MM.1S (cell line): Measurements from ENCODE around the gene POLR2J2.
"Not testable (repeated sequence)": the region's sequence is repeated elsewhere in the genome, so short reads cannot be mapped to it uniquely, and the experiment has no call there.

Experiments used
- DNase-seq: peaks from one replicate; pipeline ENCODE4 v3.0.0-alpha.2; 2015
- H2AFZ ChIP-seq: fragments of 300-600 bp; sonication (generic); 2 replicates; pipeline ENCODE4 v1.6.0; 2016; ENCODE audit warnings: antibody characterized with exemption, low read length
- H3F3A ChIP-seq: fragments of 300-600 bp; sonication (generic); 2 replicates; pipeline ENCODE4 v1.6.1; 2016; ENCODE audit warnings: mild to moderate bottlenecking, antibody characterized with exemption, low read length, moderate library complexity, mixed read lengths; ENCODE audit not compliant: insufficient read depth
- H3K27ac ChIP-seq: fragments of 300-600 bp; sonication (generic); 2 replicates; pipeline ENCODE4 v1.5.1; 2016; ENCODE audit warnings: mild to moderate bottlenecking, low read length
- H3K27me3 ChIP-seq: fragments of 300-600 bp; sonication (generic); replicated peaks from 2 replicates; pipeline ENCODE4 v1.6.0; 2016; ENCODE audit warnings: low read length; ENCODE audit not compliant: insufficient read depth
- H3K36me3 ChIP-seq: fragments of 300-600 bp; sonication (generic); replicated peaks from 2 replicates; pipeline ENCODE4 v1.6.1; 2016; ENCODE audit warnings: mild to moderate bottlenecking, low read length, mixed read lengths; ENCODE audit not compliant: insufficient read depth
- H3K4me1 ChIP-seq: fragments of 300-600 bp; sonication (generic); 2 replicates; pipeline ENCODE4 v1.6.1; 2016; ENCODE audit warnings: low read length, mixed read lengths
- H3K4me2 ChIP-seq: fragments of 300-600 bp; sonication (generic); 2 replicates; pipeline ENCODE4 v1.6.0; 2016; ENCODE audit warnings: low read depth, low read length
- H3K4me3 ChIP-seq: fragments of 300-600 bp; sonication (generic); 2 replicates; pipeline ENCODE4 v1.5.1; 2016; ENCODE audit warnings: low read length, mixed read lengths
- H3K79me2 ChIP-seq: fragments of 300-600 bp; sonication (generic); 2 replicates; pipeline ENCODE4 v1.6.1; 2016; ENCODE audit warnings: mixed run types, low read length, mixed read lengths
- H3K9ac ChIP-seq: fragments of 300-600 bp; sonication (generic); 2 replicates; pipeline ENCODE4 v1.6.1; 2016; ENCODE audit warnings: low read length, mixed read lengths
- H3K9me2 ChIP-seq: fragments of 300-600 bp; sonication (generic); replicated peaks from 2 replicates; pipeline ENCODE4 v1.6.1; 2016; ENCODE audit warnings: mild to moderate bottlenecking, low read length, mixed read lengths; ENCODE audit not compliant: insufficient read depth
- H3K9me3 ChIP-seq: fragments of 300-600 bp; sonication (generic); replicated peaks from 2 replicates; pipeline ENCODE4 v1.6.1; 2016; ENCODE audit warnings: mild to moderate bottlenecking, low read length, mixed read lengths; ENCODE audit not compliant: insufficient read depth
- H4K20me1 ChIP-seq: fragments of 300-600 bp; sonication (generic); 2 replicates; pipeline ENCODE4 v1.6.1; 2016; ENCODE audit warnings: mild to moderate bottlenecking, low read length, moderate library complexity, mixed read lengths; ENCODE audit not compliant: insufficient read depth

Gene POLR2J2

GRCh38 chr7:102649924-102650323 lies 21.5 kb downstream of the POLR2J2 start, which contains the start of gene SPDYE2B:
Gene SPDYE2B (plus strand): TSS chr7:102650319. CDS start chr7:102652349, 2,030 bp downstream.
- H3K27me3 ChIP-seq, H3K36me3 ChIP-seq, H3K9me3 ChIP-seq: not testable (repeated sequence)

GRCh38 chr7:102647813-102648212 lies 23.6 kb downstream of the POLR2J2 start:
- H3F3A ChIP-seq, H3K9me2 ChIP-seq, H3K4me2 ChIP-seq, H2AFZ ChIP-seq, DNase-seq, H3K27me3 ChIP-seq, H3K9ac ChIP-seq, H3K79me2 ChIP-seq, H3K4me3 ChIP-seq, H3K4me1 ChIP-seq, H3K36me3 ChIP-seq, H3K27ac ChIP-seq, H3K9me3 ChIP-seq, H4K20me1 ChIP-seq: not testable (repeated sequence)

More at GRCh38 chr7:102649924-102650323, 21.5 kb downstream of the POLR2J2 start, which contains the start of gene SPDYE2B:
- H3K9ac ChIP-seq, H3K4me3 ChIP-seq, DNase-seq, H3K4me2 ChIP-seq, H3K9me2 ChIP-seq, H3K79me2 ChIP-seq, H4K20me1 ChIP-seq, H3K4me1 ChIP-seq, H3F3A ChIP-seq, H2AFZ ChIP-seq, H3K27ac ChIP-seq: not testable (repeated sequence)

GRCh38 chr7:102643404-102643803 lies 28.1 kb downstream of the POLR2J2 start:
- not testable (repeated sequence) for H2AFZ ChIP-seq, H3K27me3 ChIP-seq, H3K36me3 ChIP-seq, H3K79me2 ChIP-seq, H3K9me2 ChIP-seq, H3F3A ChIP-seq, H3K9ac ChIP-seq, H3K4me3 ChIP-seq, H3K4me2 ChIP-seq, H3K27ac ChIP-seq, H3K9me3 ChIP-seq, H3K4me1 ChIP-seq, H4K20me1 ChIP-seq, DNase-seq

- not testable (repeated sequence) for H3K36me3 ChIP-seq
These were observed 28.8 kb downstream of the POLR2J2 start, which contains the start of gene UPK3BL1 for GRCh38 chr7:102642691-102643090. Gene UPK3BL1 (minus strand): TSS chr7:102642791. CDS start chr7:102642741, 50 bp downstream.

GRCh38 chr7:102638848-102639247 lies 32.6 kb downstream of the POLR2J2 start:
- not testable (repeated sequence) for H3K9ac ChIP-seq, H3K9me3 ChIP-seq, H2AFZ ChIP-seq, H3K4me1 ChIP-seq, H3K4me3 ChIP-seq, H3K36me3 ChIP-seq, H3K4me2 ChIP-seq, H3K9me2 ChIP-seq, H4K20me1 ChIP-seq, H3F3A ChIP-seq, H3K27me3 ChIP-seq, DNase-seq, H3K27ac ChIP-seq, H3K79me2 ChIP-seq

More at GRCh38 chr7:102642691-102643090, 28.8 kb downstream of the POLR2J2 start, which contains the start of gene UPK3BL1:
- H4K20me1 ChIP-seq, DNase-seq, H3K27ac ChIP-seq, H3K4me1 ChIP-seq, H3K9me3 ChIP-seq, H3F3A ChIP-seq, H3K9ac ChIP-seq, H3K4me3 ChIP-seq, H2AFZ ChIP-seq, H3K4me2 ChIP-seq, H3K79me2 ChIP-seq, H3K9me2 ChIP-seq, H3K27me3 ChIP-seq: not testable (repeated sequence)

GRCh38 chr7:102636956-102637355 lies 34.5 kb downstream of the POLR2J2 start:
- H3K27ac ChIP-seq, H3F3A ChIP-seq, H4K20me1 ChIP-seq, H2AFZ ChIP-seq, DNase-seq, H3K4me2 ChIP-seq, H3K27me3 ChIP-seq, H3K79me2 ChIP-seq, H3K36me3 ChIP-seq, H3K4me3 ChIP-seq, H3K9me2 ChIP-seq, H3K9ac ChIP-seq, H3K4me1 ChIP-seq, H3K9me3 ChIP-seq: not testable (repeated sequence)

GRCh38 chr7:102635354-102635753 lies 36.1 kb downstream of the POLR2J2 start:
- not testable (repeated sequence) for H3K9me2 ChIP-seq, H3K9me3 ChIP-seq, H3K9ac ChIP-seq, H3K4me2 ChIP-seq, H3K79me2 ChIP-seq, H4K20me1 ChIP-seq, H3K4me3 ChIP-seq, H3F3A ChIP-seq, H3K27me3 ChIP-seq, H3K4me1 ChIP-seq, H3K27ac ChIP-seq, DNase-seq, H3K36me3 ChIP-seq, H2AFZ ChIP-seq

GRCh38 chr7:102634299-102634698 lies 37.2 kb downstream of the POLR2J2 start:
- not testable (repeated sequence) for H3K4me3 ChIP-seq, H3K9me3 ChIP-seq, H4K20me1 ChIP-seq, H3K79me2 ChIP-seq, H3K9me2 ChIP-seq, H3K36me3 ChIP-seq, H3K9ac ChIP-seq, H2AFZ ChIP-seq, H3F3A ChIP-seq, H3K27me3 ChIP-seq, DNase-seq, H3K4me1 ChIP-seq, H3K27ac ChIP-seq, H3K4me2 ChIP-seq
